ELR (cell line): ENCODE data around the gene GNG3.
"Not testable (repeated sequence)": the region's sequence is repeated elsewhere in the genome, so short reads cannot be mapped to it uniquely, and the experiment has no call there.

Experiments
- DNase-seq: peaks from one replicate; pipeline ENCODE4 v3.0.0-alpha.2; 2015; ENCODE audit warnings: low read depth

GNG3 gene

GRCh38 chr11:62707277-62707861 is at the start of gene GNG3, which contains the start of gene BSCL2:
Gene GNG3 (plus strand): TSS chr11:62707676. CDS start chr11:62708296, 620 bp downstream.
Gene BSCL2 (minus strand): TSS chr11:62707424. CDS start chr11:62707195, 229 bp downstream.
- no peak for DNase-seq

GRCh38 chr11:62664405-62665074 is 42.9 kb upstream of the GNG3 start:
- DNase-seq, result peak; percentile 70

- peak; percentile 95 for DNase-seq
Observed at GRCh38 chr11:62665075-62665598, 42.3 kb upstream of the GNG3 start, which contains the start of the genes C11orf98 and CSKMT. Gene C11orf98 (minus strand): TSS chr11:62665210. CDS start chr11:62665169, 41 bp downstream. Gene CSKMT (plus strand): TSS chr11:62665312. CDS start chr11:62665880, 568 bp downstream.

- peak; percentile 57 for DNase-seq
Observed at GRCh38 chr11:62665599-62666258, 41.7 kb upstream of the GNG3 start.

GRCh38 chr11:62666259-62666926 is 41.1 kb upstream of the GNG3 start:
- DNase-seq, result no peak

GRCh38 chr11:62667460-62667859 is 40.0 kb upstream of the GNG3 start:
- no peak for DNase-seq

- no peak for DNase-seq
Observed at GRCh38 chr11:62669420-62670161, 37.9 kb upstream of the GNG3 start.

GRCh38 chr11:62671236-62671607 is 36.3 kb upstream of the GNG3 start:
- no peak for DNase-seq

- DNase-seq, result peak; percentile 89
Observed at GRCh38 chr11:62671608-62672389, 35.7 kb upstream of the GNG3 start, which contains the start of the genes LBHD1 and UQCC3. Gene LBHD1 (minus strand): TSS chr11:62672267. CDS start chr11:62670031, 2,236 bp downstream. Gene UQCC3 (plus strand): TSS chr11:62671673. CDS start chr11:62671746, 73 bp downstream.

- DNase-seq, result no peak
Observed at GRCh38 chr11:62673196-62673525, 34.3 kb upstream of the GNG3 start.

- DNase-seq, result not testable (repeated sequence)
Observed at GRCh38 chr11:62675415-62675814, 32.1 kb upstream of the GNG3 start.

GRCh38 chr11:62676698-62677097 is 30.8 kb upstream of the GNG3 start:
- DNase-seq, result no peak

- no peak for DNase-seq
Observed at GRCh38 chr11:62677156-62677555, 30.3 kb upstream of the GNG3 start.

- no peak for DNase-seq
Observed at GRCh38 chr11:62677714-62678113, 29.8 kb upstream of the GNG3 start.

- DNase-seq, result no peak
Observed at GRCh38 chr11:62678433-62678769, 29.1 kb upstream of the GNG3 start.

- DNase-seq, result peak; percentile 91
Observed at GRCh38 chr11:62678770-62679696, 28.4 kb upstream of the GNG3 start, which contains the start of gene UBXN1. Gene UBXN1 (minus strand): TSS chr11:62679073. CDS start chr11:62678923, 150 bp downstream.

GRCh38 chr11:62680825-62681240 is 26.6 kb upstream of the GNG3 start:
- DNase-seq, result peak; percentile 82

GRCh38 chr11:62682518-62682917 is 25.0 kb upstream of the GNG3 start:
- DNase-seq, result no peak
